AML-193 (cell line): ENCODE data around the gene MARCOL.
"Not testable (repeated sequence)": the region's sequence is repeated elsewhere in the genome, so short reads cannot be mapped to it uniquely, and the experiment has no call there.

Source experiments
- DNase-seq, 2 experiments: peaks; one replicate each; lab custom pipeline; 2025; lab: John Stamatoyannopoulos, UW

The MARCOL gene

DNA sequence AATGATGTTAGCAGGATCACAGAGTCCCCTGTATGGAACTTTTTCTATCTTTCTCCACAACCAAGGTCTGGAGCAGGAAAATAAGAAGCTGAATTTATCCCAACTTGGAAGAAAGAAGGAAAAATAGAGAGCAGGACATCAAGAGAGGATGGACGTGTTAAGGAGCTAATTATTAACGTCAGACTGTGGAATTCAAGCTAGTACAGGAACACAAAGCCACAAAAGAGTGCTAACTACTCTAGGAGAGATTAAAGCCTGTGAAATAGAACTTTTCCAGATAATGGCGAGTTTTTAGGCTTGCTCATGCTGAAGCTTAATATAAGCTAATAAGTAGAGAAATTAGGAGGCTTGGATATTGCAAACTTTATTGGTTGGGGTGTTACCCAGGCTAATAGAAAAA, 29.6 kb downstream of the MARCOL start:
- DNase-seq = no peak

DNA sequence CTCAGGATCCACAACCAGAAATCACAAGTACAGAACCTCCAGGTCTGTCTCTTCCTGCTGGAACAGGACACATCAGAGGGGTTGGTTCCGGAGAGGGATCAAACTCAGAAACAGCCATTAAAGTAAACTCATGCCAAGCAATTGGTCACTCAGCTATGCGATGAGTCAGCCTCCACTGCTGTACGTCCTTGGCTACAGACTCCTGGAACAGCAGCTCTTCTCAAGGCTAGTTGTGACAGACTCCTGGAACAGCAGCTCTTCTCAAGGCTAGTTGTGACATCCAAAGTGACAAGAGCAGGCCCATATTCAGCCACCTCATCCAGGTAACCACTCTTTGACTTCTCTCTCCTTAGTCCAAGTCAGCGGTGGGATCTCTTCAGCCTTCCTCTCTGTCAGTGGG, 30.2 kb downstream of the MARCOL start, which contains the start of gene SPINK13:
Gene SPINK13 (plus strand): TSS at position 229 of the 400 bp plus-strand sequence. CDS start 1,279 bp downstream, outside the sequence.
- no peak for DNase-seq

DNA sequence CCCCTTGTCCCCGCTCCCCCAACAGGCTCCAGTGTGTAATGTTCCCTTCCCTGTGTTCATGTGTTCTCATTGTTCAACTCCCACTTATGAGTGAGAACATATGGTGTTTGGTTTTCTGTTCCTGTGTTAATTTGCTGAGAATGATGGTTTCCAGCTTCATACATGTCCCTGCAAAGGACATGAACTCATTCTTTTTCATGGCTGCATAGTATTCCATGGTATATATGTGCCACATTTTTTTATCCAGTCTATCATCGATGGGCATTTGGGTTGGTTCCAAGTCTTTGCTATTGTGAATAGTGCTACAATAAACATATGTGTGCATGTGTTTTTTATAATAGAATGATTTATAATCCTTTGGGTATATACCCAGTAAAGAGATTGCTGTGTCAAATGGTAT, 36.8 kb downstream of the MARCOL start:
- DNase-seq = not testable (repeated sequence)

DNA sequence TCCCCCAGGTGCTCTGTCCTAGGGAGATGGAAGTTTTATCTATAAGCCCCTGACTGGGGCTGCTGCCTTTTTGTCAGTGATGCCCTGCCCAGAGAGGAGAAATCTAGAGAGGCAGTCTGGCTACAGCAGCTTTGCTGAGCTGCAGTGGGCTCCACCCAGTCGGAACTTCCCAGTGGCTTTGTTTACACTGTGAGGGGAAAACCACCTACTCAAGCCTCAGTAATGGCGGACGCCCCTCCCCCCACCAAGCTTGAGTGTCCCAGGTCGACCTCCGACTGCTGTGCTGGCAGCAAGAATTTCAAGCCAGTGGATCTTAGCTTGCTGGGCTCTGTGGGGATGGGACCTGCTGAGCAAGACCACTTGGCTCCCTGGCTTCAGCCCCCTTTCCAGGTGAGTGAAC, 42.6 kb downstream of the MARCOL start:
- DNase-seq = not testable (repeated sequence)

DNA sequence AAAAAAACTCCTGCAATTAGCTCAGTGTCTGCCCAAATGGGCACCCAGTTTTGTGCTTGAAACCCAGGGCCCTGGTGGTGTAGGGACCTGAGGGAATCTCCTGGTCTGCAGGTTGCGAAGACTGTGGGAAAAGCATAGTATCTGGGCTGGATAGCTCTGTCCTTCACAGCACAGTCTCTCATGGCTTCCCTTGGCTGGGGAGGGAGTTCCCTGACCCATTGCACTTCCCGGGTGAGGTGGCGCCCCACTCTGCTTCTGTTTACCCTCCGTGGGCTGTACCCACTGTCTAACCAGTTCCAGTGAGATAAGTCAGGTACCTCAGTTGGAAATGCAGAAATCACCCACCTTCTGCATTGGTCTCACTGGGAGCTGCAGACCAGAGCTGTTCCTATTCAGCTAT, 43.0 kb downstream of the MARCOL start:
- not testable (repeated sequence) for DNase-seq

DNA sequence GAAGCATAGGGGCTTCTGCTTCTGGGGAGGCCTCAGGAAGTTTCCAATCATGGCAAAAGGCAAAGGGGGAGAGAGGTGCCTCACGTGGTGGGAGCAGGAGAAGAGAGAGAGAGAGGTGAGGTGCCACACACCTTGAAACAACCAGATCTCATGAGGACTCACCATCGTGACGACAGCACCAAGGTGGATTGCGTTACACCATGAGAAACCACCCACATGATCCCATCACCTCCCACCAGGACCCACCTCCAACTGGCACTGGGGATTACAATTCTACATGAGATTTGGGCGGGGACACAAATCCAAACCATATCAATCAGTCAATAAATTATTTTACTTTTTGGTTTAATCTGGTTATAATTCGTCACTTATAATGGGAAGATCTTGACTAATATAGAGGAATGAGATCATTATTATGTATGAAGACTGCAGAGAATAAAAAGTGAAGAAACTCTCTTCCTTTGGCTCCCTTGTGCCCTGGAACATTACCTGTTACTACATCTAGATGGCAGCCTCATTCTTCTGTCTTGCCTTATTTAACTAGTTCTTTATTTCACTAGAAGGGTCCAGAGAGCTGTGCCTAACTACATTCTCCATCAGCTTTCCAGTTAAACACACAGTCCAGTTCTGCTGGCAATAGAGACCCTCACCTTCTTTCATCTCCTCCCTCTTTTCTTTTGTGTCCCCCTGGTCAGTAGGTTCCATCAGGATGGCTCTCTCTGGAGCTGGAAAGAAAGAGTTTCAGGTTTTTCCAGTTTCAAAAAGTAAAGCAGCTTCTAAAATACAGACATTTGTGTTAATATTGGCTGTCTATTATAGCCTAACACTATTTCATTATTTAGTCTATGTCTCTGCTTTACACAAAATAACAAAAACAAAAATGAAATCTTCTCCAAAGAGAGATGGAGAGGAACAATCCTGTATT, 52.2 kb downstream of the MARCOL start:
- peak; percentile 13 to 18 for DNase-seq
